GM10266 (cell line): Measurements from ENCODE around the gene SLC29A3.

ENCODE experiments used
- DNase-seq: peaks from one replicate; pipeline ENCODE4 v3.0.0; 2012; ENCODE audit errors: extremely low spot score
- TF ChIP-seq, protein P1 (sequence below): IDR thresholded peaks from 2 replicates; pipeline ENCODE4 v1.5.1; 2012; ENCODE audit warnings: mild to moderate bottlenecking, low read depth; ENCODE audit not compliant: control insufficient read depth, insufficient read depth; ENCODE audit errors: missing control alignments

The SLC29A3 gene

DNA sequence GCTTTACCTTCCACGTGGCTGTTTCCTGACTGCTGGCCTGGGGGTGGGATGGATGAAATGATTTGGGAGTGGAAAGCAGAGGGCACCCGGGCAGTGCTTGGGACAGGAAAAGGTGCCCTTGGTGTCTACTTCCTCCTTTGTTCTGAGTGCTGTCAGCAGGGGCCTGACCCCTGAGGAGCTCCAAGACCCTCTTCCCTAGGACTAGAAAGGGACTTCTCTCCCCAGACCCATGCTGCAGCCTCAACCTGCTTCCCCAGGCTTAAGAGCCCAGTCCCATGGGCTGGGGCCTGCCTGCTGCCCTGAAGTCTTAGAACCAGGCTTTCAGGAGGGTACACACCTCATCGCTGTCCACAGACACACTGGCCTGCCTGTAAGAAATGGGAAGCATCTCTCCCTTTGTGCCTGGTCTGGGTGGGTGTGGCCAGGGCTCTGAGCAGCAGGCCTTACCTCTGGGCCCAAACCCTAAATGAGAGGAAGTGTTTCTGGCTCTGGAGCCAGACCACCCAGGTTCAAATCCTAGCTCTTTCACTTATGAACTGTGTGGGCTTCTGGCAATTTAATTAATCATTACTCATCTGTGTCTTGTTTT, 90.6 kb downstream of the SLC29A3 start:
- TF ChIP-seq, protein P1, sequence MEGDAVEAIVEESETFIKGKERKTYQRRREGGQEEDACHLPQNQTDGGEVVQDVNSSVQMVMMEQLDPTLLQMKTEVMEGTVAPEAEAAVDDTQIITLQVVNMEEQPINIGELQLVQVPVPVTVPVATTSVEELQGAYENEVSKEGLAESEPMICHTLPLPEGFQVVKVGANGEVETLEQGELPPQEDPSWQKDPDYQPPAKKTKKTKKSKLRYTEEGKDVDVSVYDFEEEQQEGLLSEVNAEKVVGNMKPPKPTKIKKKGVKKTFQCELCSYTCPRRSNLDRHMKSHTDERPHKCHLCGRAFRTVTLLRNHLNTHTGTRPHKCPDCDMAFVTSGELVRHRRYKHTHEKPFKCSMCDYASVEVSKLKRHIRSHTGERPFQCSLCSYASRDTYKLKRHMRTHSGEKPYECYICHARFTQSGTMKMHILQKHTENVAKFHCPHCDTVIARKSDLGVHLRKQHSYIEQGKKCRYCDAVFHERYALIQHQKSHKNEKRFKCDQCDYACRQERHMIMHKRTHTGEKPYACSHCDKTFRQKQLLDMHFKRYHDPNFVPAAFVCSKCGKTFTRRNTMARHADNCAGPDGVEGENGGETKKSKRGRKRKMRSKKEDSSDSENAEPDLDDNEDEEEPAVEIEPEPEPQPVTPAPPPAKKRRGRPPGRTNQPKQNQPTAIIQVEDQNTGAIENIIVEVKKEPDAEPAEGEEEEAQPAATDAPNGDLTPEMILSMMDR, result no peak
- DNase-seq, result no peak
